Gastroesophageal sphincter (tissue), 3 donors: ENCODE measurements around the gene C10orf53.
"Not testable (repeated sequence)": the region's sequence is repeated elsewhere in the genome, so short reads cannot be mapped to it uniquely, and the experiment has no call there.

Source experiments
- EP300 ChIP-seq: sonication (generic); formaldehyde crosslinking; IDR thresholded peaks from one replicate; pipeline ENCODE4 v1.6.1; 2017; ENCODE audit warnings: antibody characterized with exemption, mild to moderate bottlenecking
- POLR2A ChIP-seq, 2 donors: fragments of 450-650 bp; IDR thresholded peaks; one replicate each; pipeline ENCODE4 v1.6.1; 2017; ENCODE audit warnings: antibody characterized with exemption in 2 of 2, mild to moderate bottlenecking in 2 of 2, moderate library complexity in 1 of 2
- POLR2AphosphoS5 ChIP-seq: sonication (generic); formaldehyde crosslinking; IDR thresholded peaks from one replicate; pipeline ENCODE4 v1.6.1; 2017; ENCODE audit warnings: antibody characterized with exemption
- TF ChIP-seq, protein P1 (sequence below), 4 experiments: fragments of 200-600 bp in 2 of 4; fragments of 450-650 bp in 2 of 4; sonication (generic) in 1 of 4; IDR thresholded peaks; one replicate each; pipeline ENCODE4 v1.5.1; 2017 to 2019; ENCODE audit warnings: antibody characterized with exemption in 4 of 4, mild to moderate bottlenecking in 2 of 4, moderate library complexity in 2 of 4

DNA sequence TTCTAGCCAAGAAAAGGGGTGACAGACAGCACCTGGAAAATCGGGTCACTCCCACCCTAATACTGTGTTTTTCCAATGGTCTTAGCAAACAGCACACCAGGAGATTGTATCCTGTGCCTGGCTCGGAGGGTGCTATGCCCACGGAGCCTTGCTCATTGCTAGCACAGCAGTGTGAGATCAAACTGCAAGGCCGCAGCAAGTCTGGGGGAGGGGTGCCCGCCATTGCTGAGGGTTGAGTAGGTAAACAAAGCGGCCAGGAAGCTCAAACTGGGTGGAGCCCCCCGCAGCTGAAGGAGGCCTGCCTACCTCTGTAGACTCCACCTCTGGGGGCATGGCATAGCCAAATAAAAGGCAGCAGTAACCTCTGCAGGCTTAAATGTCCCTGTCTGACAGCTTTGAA is 35.7 kb downstream of the C10orf53 start:
- TF ChIP-seq, protein P1, sequence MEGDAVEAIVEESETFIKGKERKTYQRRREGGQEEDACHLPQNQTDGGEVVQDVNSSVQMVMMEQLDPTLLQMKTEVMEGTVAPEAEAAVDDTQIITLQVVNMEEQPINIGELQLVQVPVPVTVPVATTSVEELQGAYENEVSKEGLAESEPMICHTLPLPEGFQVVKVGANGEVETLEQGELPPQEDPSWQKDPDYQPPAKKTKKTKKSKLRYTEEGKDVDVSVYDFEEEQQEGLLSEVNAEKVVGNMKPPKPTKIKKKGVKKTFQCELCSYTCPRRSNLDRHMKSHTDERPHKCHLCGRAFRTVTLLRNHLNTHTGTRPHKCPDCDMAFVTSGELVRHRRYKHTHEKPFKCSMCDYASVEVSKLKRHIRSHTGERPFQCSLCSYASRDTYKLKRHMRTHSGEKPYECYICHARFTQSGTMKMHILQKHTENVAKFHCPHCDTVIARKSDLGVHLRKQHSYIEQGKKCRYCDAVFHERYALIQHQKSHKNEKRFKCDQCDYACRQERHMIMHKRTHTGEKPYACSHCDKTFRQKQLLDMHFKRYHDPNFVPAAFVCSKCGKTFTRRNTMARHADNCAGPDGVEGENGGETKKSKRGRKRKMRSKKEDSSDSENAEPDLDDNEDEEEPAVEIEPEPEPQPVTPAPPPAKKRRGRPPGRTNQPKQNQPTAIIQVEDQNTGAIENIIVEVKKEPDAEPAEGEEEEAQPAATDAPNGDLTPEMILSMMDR (IDR thresholded peaks at IDR 0.05): not testable (repeated sequence)
- not testable (repeated sequence) for TF ChIP-seq POLR2AphosphoS5; POLR2A (IDR thresholded peaks at IDR 0.05); EP300
